ENCODE data around the gene SHANK2. TPM values are rescaled to one million over a fixed set of nuclear protein-coding genes. Genes with fewer than 3 reads are reported as not detected.
"Not testable (repeated sequence)": the region's sequence is repeated elsewhere in the genome, so short reads cannot be mapped to it uniquely, and the experiment has no call there.

SHANK2 gene
- total RNA-seq, 1 donor from 2014 or later, result 0.32 TPM

GRCh38 chr11:71247551-71248250, 4.7 kb downstream of the SHANK2 start:
- DNase-seq, result peak; percentile 74
- ATAC-seq, result peak; percentile 89
- intact Hi-C loops (cut with micrococcal nuclease), result no loop called here

- intact Hi-C loops (cut with micrococcal nuclease), result no loop called here
- DNase-seq (no peak), ATAC-seq (no peak)
These were observed 5.8 kb downstream of the SHANK2 start for GRCh38 chr11:71246559-71246958.

- intact Hi-C loops (cut with micrococcal nuclease), result no loop called here
- DNase-seq (no peak), ATAC-seq (no peak)
These were observed 6.6 kb downstream of the SHANK2 start for GRCh38 chr11:71245601-71246391.

- intact Hi-C loops (cut with micrococcal nuclease), result no loop called here
- DNase-seq (no peak), ATAC-seq (no peak)
These were observed 8.1 kb downstream of the SHANK2 start for GRCh38 chr11:71244116-71244810.

DNA sequence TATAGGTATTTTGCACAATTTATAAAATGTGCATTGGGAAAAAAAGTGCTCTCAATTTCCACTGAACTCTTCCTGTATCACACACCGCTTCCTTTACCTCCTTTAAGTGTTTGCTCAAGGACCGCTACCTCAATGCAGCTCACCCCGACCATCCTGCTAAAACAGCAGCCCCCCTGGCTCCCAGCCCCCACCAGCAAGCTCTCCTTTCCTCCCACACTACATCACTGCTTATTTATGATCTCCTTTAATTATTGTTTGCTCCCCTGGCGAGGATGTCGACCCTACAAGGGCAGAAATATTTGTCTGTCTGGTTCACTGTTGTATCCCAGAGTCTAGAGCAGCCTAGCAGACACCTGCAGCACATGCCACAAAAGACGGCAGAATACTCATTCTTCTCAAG, 10.0 kb downstream of the SHANK2 start:
- DNase-seq (no peak), ATAC-seq (no peak)
- intact Hi-C loops (cut with micrococcal nuclease), result no loop called here

GRCh38 chr11:71241721-71242259, 10.6 kb downstream of the SHANK2 start:
- no peak for ATAC-seq
- intact Hi-C loops (cut with micrococcal nuclease), result no loop called here
- no peak for DNase-seq

GRCh38 chr11:71240865-71241691, 11.3 kb downstream of the SHANK2 start:
- DNase-seq, result peak; percentile 46

GRCh38 chr11:71240061-71240690, 12.2 kb downstream of the SHANK2 start:
- intact Hi-C loops (cut with micrococcal nuclease), result no loop called here
- no peak for DNase-seq
- no peak for ATAC-seq

More at GRCh38 chr11:71240865-71241691, 11.3 kb downstream of the SHANK2 start:
- ATAC-seq, result peak; percentile 81
- intact Hi-C loops (cut with micrococcal nuclease), result no loop called here

GRCh38 chr11:71239581-71239980, 12.8 kb downstream of the SHANK2 start:
- intact Hi-C loops (cut with micrococcal nuclease), result no loop called here
- DNase-seq (no peak), ATAC-seq (no peak)

DNA sequence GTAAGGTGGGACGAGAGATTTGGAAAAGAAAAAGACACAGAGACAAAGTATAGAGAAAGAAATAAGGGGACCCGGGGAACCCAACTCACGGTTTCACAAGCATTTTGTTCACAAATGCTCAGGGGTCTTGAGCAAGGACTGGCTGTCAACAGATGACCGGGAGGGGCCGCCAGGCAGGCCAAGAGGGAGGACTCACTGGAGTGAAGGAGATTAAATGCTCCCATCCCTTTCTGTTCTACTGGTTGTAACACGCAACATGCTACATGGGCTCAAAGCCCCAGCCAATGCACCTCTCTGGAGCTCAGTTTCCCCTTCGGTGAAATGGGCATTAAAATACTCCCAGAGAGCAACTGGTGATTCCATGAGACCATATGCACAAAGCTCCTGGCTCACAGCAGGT, 13.4 kb downstream of the SHANK2 start:
- DNase-seq, result no peak
- intact Hi-C loops (cut with micrococcal nuclease), result no loop called here
- ATAC-seq, result no peak

- intact Hi-C loops (cut with micrococcal nuclease), result no loop called here
- no peak for DNase-seq
- no peak for ATAC-seq
These were observed 14.0 kb downstream of the SHANK2 start for GRCh38 chr11:71238285-71238875.

DNA sequence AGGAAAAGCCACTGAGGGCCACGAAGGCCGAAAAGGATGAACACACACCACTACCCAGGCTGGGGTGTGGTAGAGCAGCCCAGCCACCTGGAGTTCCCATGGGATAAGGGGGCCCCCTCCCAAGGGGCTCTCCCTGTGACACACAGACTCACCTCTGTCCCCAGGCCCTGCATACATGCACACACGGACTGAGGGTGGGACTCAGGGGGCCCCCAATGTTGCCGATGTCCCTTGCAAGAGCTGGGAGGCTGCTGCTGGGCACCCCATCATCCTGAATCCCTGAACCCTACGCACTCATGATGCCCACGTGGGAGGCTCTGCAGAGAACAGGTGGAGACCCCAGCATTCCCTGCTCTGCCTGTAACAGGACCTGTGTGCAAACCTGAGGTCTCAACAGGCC, 14.5 kb downstream of the SHANK2 start:
- intact Hi-C loops (cut with micrococcal nuclease), result no loop called here
- ATAC-seq (no peak), DNase-seq (no peak)

DNA sequence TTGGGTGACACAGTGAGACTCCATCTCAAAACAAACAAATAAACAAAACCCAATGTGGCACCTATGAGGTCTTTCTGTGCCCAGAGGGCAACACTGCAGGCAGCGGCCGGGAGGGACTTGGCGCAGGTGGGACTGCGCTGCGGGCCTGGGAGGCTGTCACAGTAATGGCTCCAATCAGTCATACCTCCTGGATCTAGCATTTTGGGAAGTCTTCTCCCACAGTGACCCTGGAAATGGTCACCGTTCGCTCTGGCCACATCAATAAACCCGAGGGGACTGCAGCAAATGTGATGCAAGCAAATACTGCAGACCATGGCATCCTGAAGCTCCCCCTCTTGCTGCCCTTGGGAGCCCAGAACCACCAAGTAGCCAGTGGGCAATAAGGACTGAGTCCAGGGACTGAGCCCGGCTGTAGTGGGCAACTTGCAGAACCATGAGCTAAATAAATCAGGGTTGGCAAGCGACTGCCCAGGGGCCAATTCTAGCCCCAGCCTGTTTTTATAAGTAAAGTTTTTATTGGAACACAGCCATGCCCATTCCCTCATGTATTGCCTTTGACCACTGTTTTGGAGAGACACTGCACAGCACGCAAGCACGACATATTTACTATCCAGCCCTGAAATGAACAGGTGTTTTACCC, 15.4 kb downstream of the SHANK2 start:
- ATAC-seq (no peak), DNase-seq (no peak)
- intact Hi-C loops (cut with micrococcal nuclease), result no loop called here

DNA sequence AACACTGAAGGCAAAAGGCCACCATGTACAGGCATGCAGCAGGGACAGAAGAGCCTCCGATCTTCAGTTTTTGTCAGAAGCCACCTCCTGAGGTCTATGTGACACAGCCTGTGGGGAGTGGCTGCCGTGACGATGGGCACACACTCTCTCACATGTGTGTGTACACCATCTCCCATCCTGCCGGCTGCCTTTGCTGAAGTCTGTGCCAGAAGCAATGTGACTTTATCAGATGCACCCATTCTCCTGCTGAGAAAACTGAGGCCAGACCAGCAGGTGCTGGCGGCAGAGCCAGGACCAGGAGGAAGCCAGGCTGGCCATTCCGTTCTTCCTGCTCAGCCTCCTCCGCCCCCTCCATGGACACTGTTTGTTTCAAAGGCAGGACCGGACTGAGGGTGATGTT, 16.7 kb downstream of the SHANK2 start:
- ATAC-seq (no peak), DNase-seq (no peak)
- intact Hi-C loops (cut with micrococcal nuclease), result no loop called here

DNA sequence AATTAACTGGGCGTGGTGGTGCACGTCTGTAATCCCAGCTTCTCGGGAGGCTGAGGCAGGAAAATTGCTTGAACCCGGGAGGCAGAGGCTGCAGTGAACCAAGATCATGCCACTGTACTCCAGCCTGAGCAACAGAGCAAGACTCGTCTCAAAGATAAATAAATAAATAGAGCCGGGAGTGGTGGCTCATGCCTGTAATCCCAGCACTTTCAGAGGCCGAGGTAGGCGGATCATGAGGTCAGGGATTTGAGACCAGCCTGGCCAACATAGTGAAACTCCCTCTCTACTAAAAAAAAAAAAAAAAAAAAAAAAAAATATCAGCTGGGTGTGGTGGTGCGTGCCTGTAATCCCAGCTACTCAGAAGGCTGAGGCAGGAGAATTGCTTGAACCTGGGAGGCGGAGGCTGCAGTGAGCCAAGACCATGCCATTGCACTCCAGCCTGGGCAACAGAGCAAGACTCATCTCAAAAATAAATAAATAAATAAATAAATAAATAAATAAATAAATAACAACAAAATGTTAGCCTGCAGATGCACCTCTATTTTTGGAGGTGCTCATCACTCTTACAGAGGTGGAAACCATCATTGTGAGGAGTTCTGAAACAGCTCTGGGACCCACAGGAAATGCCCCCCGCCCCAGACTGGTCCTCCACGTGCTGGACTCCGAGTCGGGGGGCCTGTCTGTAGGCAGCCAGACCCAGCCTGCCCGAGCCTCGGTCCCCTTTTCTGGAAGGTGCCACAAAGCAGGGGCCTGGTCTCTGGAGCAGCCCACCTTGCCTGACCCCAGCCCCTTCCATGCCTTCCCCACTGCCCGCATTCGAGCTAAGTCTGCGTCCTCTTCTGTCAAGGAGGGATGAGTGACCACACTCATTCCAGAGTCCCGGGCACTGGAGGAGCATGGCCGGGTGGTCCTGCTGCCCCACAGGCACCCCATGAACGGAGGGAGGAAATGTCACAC, 18.2 kb downstream of the SHANK2 start:
- DNase-seq; intact Hi-C loops (cut with micrococcal nuclease); ATAC-seq: not testable (repeated sequence)

DNA sequence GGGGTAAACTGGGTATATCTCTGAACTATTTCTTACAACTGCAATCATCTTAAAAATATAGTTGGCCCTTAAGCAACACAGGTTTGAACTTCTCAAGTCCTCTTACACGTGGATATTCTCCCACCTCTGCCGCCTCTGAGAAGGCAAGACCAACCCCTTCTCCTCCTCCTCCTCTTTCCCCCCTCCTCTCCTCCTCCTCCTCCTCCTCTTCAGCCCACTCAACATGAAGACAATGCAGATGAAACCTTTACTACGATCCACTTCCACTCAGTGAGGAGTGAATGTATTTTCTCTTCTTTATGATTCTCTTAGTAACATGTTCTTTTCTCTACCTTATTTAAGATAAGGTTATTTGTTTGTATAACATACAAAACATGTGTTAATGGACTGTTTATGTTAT, 20.0 kb downstream of the SHANK2 start:
- ATAC-seq, result no peak
- no peak for DNase-seq
- intact Hi-C loops (cut with micrococcal nuclease), result no loop called here

GRCh38 chr11:71228961-71229360, 23.4 kb downstream of the SHANK2 start:
- DNase-seq, result no peak
- intact Hi-C loops (cut with micrococcal nuclease), result no loop called here
- ATAC-seq, result no peak

Data from left ventricle myocardium superior (tissue), 1 donor.